ENCODE measurements around the gene ZYG11B.

GRCh38 chr1:52836035-52836434, 109.8 kb downstream of the ZYG11B start:
- TF ChIP-seq TAF1 (IDR thresholded peaks at IDR 0.05; ENCODE audit: borderline replicate concordance, low read depth, low read length) (no peak), POLR2A (IDR thresholded peaks at IDR 0.05; ENCODE audit: low read depth, low read length) (no peak), POLR2AphosphoS5 (IDR thresholded peaks at IDR 0.05; ENCODE audit: low read depth, low read length) (no peak)

Data from GM12892 (cell line).